ENCODE measurements around the gene ALCAM.

DNA sequence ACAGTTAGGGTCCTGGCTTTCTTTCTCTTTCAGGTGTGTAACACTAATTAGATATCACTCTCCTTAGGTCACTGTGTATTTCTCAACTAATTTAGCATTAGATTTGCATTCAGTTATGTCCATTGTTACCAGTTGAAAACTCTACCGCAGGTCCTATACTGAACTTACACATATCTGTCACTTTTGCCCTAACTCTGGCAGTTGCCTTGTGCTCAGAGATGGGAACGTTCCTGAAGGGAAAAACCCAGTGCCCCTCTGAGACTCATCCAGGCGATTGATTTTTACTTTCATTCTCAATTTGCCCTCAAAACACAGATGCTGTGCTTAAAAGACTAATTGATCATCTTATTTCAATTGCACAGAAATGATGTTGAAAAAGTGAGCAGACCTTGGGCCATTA lies 249.1 kb downstream of the ALCAM start:
- TF ChIP-seq POLR2A (IDR thresholded peaks at IDR 0.05; ENCODE audit: low read depth, low read length) (no peak), TAF1 (IDR thresholded peaks at IDR 0.05; ENCODE audit: borderline replicate concordance, low read depth, low read length) (no peak)

Data from GM12892 (cell line).